HG03060 (cell line): ENCODE measurements around the gene TANGO6.

Experiments
- ATAC-seq: cut with Tn5 transposase; IDR thresholded peaks from one replicate; pipeline ENCODE4 v1.9.1; 2021; ENCODE audit warnings: low read depth, moderate number of reproducible peaks; ENCODE audit not compliant: unreplicated experiment

The TANGO6 gene

GRCh38 chr16:68995011-68995504 is 151.7 kb downstream of the TANGO6 start:
- no peak for ATAC-seq

GRCh38 chr16:68997564-68997963 is 154.2 kb downstream of the TANGO6 start:
- no peak for ATAC-seq

GRCh38 chr16:68999114-68999513 is 155.8 kb downstream of the TANGO6 start:
- ATAC-seq: no peak

GRCh38 chr16:69003500-69003899 is 160.2 kb downstream of the TANGO6 start:
- no peak for ATAC-seq

- ATAC-seq: no peak
These were observed 162.5 kb downstream of the TANGO6 start for GRCh38 chr16:69005641-69006355.

- ATAC-seq: no peak
These were observed 169.6 kb downstream of the TANGO6 start for GRCh38 chr16:69012906-69013305.

GRCh38 chr16:69013991-69014390 is 170.7 kb downstream of the TANGO6 start:
- no peak for ATAC-seq

- no peak for ATAC-seq
These were observed 171.5 kb downstream of the TANGO6 start for GRCh38 chr16:69014811-69015210.

- no peak for ATAC-seq
These were observed 173.9 kb downstream of the TANGO6 start for GRCh38 chr16:69017036-69017783.

GRCh38 chr16:69019811-69020210 is 176.5 kb downstream of the TANGO6 start:
- ATAC-seq: no peak

GRCh38 chr16:69029121-69029520 is 185.8 kb downstream of the TANGO6 start:
- ATAC-seq: no peak

- no peak for ATAC-seq
These were observed 188.6 kb downstream of the TANGO6 start for GRCh38 chr16:69031877-69032301.

- no peak for ATAC-seq
These were observed 190.0 kb downstream of the TANGO6 start for GRCh38 chr16:69033151-69033949.

- ATAC-seq: no peak
These were observed 192.0 kb downstream of the TANGO6 start for GRCh38 chr16:69035375-69035774.

GRCh38 chr16:69036399-69037091 is 193.2 kb downstream of the TANGO6 start:
- ATAC-seq: no peak

GRCh38 chr16:69037373-69038160 is 194.2 kb downstream of the TANGO6 start:
- no peak for ATAC-seq

GRCh38 chr16:69039333-69039941 is 196.1 kb downstream of the TANGO6 start:
- ATAC-seq: no peak

- ATAC-seq: no peak
These were observed 197.0 kb downstream of the TANGO6 start for GRCh38 chr16:69040144-69040909.
